NCI-H748 (cell line): ENCODE data around the gene CBX8.

ENCODE experiments used
- DNase-seq: peaks from one replicate; lab custom pipeline; 2025; ENCODE audit not compliant: unreplicated experiment; lab: John Stamatoyannopoulos, UW

The CBX8 gene

GRCh38 chr17:79795795-79796443 is 958 bp downstream of the CBX8 start:
- no peak for DNase-seq

- DNase-seq: no peak
These were observed 2.0 kb downstream of the CBX8 start for GRCh38 chr17:79794659-79795511.

- DNase-seq: peak; percentile 42
These were observed 3.0 kb downstream of the CBX8 start for GRCh38 chr17:79793924-79794304.

- peak; percentile 43 for DNase-seq
These were observed 3.6 kb downstream of the CBX8 start for GRCh38 chr17:79792984-79793923.

GRCh38 chr17:79792341-79792871 is 4.5 kb downstream of the CBX8 start:
- peak; percentile 21 for DNase-seq

- no peak for DNase-seq
These were observed 5.1 kb downstream of the CBX8 start for GRCh38 chr17:79791735-79792161.

GRCh38 chr17:79790805-79791734 is 5.8 kb downstream of the CBX8 start:
- peak; percentile 61 for DNase-seq

GRCh38 chr17:79789943-79790804 is 6.7 kb downstream of the CBX8 start:
- DNase-seq: peak; percentile 63

- DNase-seq: no peak
These were observed 7.6 kb downstream of the CBX8 start for GRCh38 chr17:79788989-79789942.

GRCh38 chr17:79788455-79788854 is 8.4 kb downstream of the CBX8 start:
- no peak for DNase-seq

GRCh38 chr17:79786930-79787643 is 9.8 kb downstream of the CBX8 start:
- DNase-seq: no peak

- no peak for DNase-seq
These were observed 10.7 kb downstream of the CBX8 start for GRCh38 chr17:79785900-79786810.

- DNase-seq: no peak
These were observed 11.6 kb downstream of the CBX8 start for GRCh38 chr17:79785017-79785899.

GRCh38 chr17:79784353-79785016 is 12.4 kb downstream of the CBX8 start:
- no peak for DNase-seq

- DNase-seq: no peak
These were observed 13.0 kb downstream of the CBX8 start for GRCh38 chr17:79783891-79784290.
